Parathyroid adenoma (tissue), 2 donors: ENCODE measurements around the gene FKBP9.

Experiments
- H2AFZ ChIP-seq: fragments of 300-600 bp; sonication (generic); one replicate; pipeline ENCODE4 v1.7.0; 2017; ENCODE audit warnings: antibody characterized with exemption, mild to moderate bottlenecking
- H3K27ac ChIP-seq: fragments of 300-600 bp; sonication (generic); one replicate; pipeline ENCODE4 v1.7.0; 2017
- H3K27me3 ChIP-seq: fragments of 300-600 bp; sonication (generic); one replicate; pipeline ENCODE4 v1.7.0; 2017; ENCODE audit warnings: low read length; ENCODE audit not compliant: control insufficient read depth, insufficient read depth
- H3K36me3 ChIP-seq: fragments of 300-600 bp; sonication (generic); one replicate; pipeline ENCODE4 v1.7.0; 2017; ENCODE audit warnings: low read length; ENCODE audit not compliant: control insufficient read depth, insufficient read depth
- H3K4me1 ChIP-seq: fragments of 300-600 bp; sonication (generic); one replicate; pipeline ENCODE4 v1.7.0; 2017; ENCODE audit warnings: control low read depth
- H3K4me2 ChIP-seq: fragments of 300-600 bp; sonication (generic); one replicate; pipeline ENCODE4 v1.7.0; 2017; ENCODE audit warnings: low read length
- H3K4me3 ChIP-seq: fragments of 300-600 bp; sonication (generic); one replicate; pipeline ENCODE4 v1.7.0; 2017; ENCODE audit warnings: low read depth, low read length
- H3K79me2 ChIP-seq: fragments of 300-600 bp; sonication (generic); one replicate; pipeline ENCODE4 v1.7.0; 2017; ENCODE audit warnings: control low read depth
- H3K9ac ChIP-seq: fragments of 300-600 bp; sonication (generic); one replicate; pipeline ENCODE4 v1.7.0; 2017; ENCODE audit warnings: mild to moderate bottlenecking
- H3K9me3 ChIP-seq: fragments of 300-600 bp; sonication (generic); one replicate; pipeline ENCODE4 v1.7.0; 2017; ENCODE audit warnings: low read length; ENCODE audit not compliant: control insufficient read depth
- TF ChIP-seq, protein P1 (sequence below): fragments of 300-600 bp; sonication (generic); IDR thresholded peaks from one replicate; pipeline ENCODE4 v1.7.0; 2017; ENCODE audit warnings: antibody characterized with exemption, mild to moderate bottlenecking
- donor health status: primary hyperparathyroidism.

FKBP9 gene

DNA sequence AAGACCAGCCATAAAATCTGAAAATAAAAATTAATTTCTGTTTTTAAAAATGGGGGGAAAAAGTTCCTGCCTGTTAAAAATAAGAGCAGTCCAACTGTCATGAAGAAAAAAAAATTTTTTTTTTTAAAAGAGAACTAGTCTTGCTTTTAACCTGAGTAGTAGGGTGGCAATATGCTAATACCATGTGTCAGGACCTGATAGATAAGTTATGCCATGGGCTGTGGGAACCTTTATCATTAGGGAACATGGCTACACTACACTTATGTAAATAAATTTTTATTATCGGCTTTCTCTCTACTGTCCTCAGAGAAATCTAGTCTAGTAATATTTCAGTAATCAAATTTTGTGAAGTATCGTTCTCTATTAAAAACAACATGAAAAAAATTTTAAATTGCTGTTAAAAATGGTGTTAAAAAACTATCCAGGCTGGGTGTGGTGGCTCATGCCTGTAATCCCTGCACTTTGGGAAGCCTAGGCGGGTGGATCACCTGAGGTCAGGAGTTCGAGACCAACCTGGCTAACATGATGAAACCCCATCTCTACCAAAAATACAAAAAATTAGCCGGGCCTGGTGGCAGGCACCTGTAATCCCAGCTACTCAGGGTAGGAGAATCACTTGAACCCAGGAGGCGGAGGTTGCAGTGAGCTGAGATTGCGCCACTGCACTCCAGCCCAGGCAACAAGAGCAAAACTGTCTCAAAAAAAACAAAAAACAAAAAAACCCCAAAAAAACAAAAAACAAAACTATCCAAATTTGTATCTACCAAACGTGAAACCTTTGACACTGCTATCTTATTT, 84.6 kb downstream of the FKBP9 start:
- H3K36me3 ChIP-seq = no peaks in the 10 kb centered on the region
- H3K9ac ChIP-seq = no peak overlapping the region
- no peak overlapping the region for H3K4me2 ChIP-seq
- TF ChIP-seq, protein P1, sequence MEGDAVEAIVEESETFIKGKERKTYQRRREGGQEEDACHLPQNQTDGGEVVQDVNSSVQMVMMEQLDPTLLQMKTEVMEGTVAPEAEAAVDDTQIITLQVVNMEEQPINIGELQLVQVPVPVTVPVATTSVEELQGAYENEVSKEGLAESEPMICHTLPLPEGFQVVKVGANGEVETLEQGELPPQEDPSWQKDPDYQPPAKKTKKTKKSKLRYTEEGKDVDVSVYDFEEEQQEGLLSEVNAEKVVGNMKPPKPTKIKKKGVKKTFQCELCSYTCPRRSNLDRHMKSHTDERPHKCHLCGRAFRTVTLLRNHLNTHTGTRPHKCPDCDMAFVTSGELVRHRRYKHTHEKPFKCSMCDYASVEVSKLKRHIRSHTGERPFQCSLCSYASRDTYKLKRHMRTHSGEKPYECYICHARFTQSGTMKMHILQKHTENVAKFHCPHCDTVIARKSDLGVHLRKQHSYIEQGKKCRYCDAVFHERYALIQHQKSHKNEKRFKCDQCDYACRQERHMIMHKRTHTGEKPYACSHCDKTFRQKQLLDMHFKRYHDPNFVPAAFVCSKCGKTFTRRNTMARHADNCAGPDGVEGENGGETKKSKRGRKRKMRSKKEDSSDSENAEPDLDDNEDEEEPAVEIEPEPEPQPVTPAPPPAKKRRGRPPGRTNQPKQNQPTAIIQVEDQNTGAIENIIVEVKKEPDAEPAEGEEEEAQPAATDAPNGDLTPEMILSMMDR = no peak
- no peaks in the 10 kb centered on the region for H3K4me1 ChIP-seq
- no peaks in the 10 kb centered on the region for H3K27me3 ChIP-seq
- no peak overlapping the region for H2AFZ ChIP-seq
- H3K27ac ChIP-seq = no peak overlapping the region
- no peaks in the 10 kb centered on the region for H3K9me3 ChIP-seq
- H3K79me2 ChIP-seq = peaks cover 5% of the 10 kb centered on the region
- no peak overlapping the region for H3K4me3 ChIP-seq

DNA sequence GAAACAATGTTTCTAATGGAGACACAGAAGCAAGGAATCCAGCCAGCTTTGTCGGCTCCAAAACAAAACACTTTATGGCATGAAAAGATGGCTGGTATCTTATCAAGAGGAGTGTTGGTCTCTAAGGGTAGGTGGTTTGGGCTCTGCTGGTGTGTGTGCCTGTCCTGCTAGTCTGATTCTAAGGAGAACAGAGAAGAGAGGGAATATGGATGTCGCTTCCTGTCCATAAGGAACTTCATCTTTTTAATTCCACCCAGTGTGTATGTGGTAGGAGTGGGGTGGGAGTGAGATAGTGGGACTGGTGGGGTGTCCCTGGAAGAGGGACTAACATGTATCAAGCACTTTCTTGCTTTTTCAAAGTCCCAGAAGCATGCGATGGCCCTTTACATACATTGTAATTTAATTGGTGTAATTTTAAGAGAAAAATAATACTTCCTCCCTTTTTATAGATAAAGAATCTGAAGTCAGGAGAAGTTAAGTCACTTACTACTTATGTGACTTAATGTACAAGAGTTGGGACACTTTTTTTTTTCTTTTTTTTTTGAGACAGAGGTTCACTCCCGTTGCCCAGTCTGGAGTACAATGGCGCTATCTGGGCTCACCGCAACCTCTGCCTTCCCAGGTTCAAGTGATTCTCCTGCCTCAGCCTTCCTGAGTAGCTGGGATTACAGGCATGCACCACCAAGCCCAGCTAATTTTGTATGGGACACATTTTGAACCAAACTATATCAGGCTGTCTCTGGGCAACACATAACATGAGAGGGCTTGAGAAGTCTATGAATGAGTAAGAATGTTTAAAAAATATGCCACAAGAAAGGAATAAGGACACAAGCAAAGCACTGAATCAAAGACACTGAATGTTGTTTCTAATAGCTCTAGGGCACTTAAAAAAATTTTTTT, 86.5 kb downstream of the FKBP9 start:
- H3K4me1 ChIP-seq = no peaks in the 10 kb centered on the region

GRCh38 chr7:33044401-33044718, 87.1 kb downstream of the FKBP9 start:
- Histone ChIP-seq H3K79me2 (peaks cover 5% of the 10 kb centered on the region), H3K4me2 (no peak overlapping the region), H3K27ac (no peak overlapping the region), H3K9me3 (no peaks in the 10 kb centered on the region), H3K9ac (no peak overlapping the region), H3K4me3 (no peak overlapping the region), H2AFZ (no peak overlapping the region), H3K27me3 (no peaks in the 10 kb centered on the region), H3K36me3 (no peaks in the 10 kb centered on the region), H3K4me1 (no peaks in the 10 kb centered on the region)
- TF ChIP-seq, protein P1 = no peak

More for the DNA sequence above, 86.5 kb downstream of the FKBP9 start:
- Histone ChIP-seq H3K4me3 (no peak overlapping the region), H3K27me3 (no peaks in the 10 kb centered on the region), H3K36me3 (no peaks in the 10 kb centered on the region), H3K27ac (no peak overlapping the region), H2AFZ (no peak overlapping the region), H3K9me3 (no peaks in the 10 kb centered on the region), H3K9ac (no peak overlapping the region), H3K4me2 (no peak overlapping the region), H3K79me2 (peaks cover 5% of the 10 kb centered on the region)
- TF ChIP-seq, protein P1 = no peak

- H3K27me3 ChIP-seq = no peaks in the 10 kb centered on the region
- H2AFZ ChIP-seq = no peak overlapping the region
- no peaks in the 10 kb centered on the region for H3K4me1 ChIP-seq
- no peak overlapping the region for H3K4me3 ChIP-seq
- H3K9ac ChIP-seq = no peak overlapping the region
- TF ChIP-seq, protein P1 = no peak
- H3K79me2 ChIP-seq = peaks cover 5% of the 10 kb centered on the region
- no peaks in the 10 kb centered on the region for H3K9me3 ChIP-seq
- H3K4me2 ChIP-seq = no peak overlapping the region
- no peaks in the 10 kb centered on the region for H3K36me3 ChIP-seq
- no peak overlapping the region for H3K27ac ChIP-seq
Measured at GRCh38 chr7:33044986-33045385, 87.7 kb downstream of the FKBP9 start.
